Measurements from ENCODE around the gene HOXC11. TPM values are rescaled to one million over a fixed set of nuclear protein-coding genes. Genes with fewer than 3 reads are reported as not detected.

Gene HOXC11
- total RNA-seq, 1 experiment from 2014 or later, result 2.4 TPM

- Histone ChIP-seq H3K4me1 (replicated peaks; ENCODE audit: insufficient read depth) (no peaks in the 10 kb centered on the region), H3K27ac (no peak overlapping the region), H3K4me2 (no peak overlapping the region), H3F3A (ENCODE audit: insufficient read depth, low read depth) (0 out of 2 replicates have a peak, but pooled peaks cover 8% of the 10 kb centered on the region), H3K79me2 (ENCODE audit: low read depth) (no peaks in the 10 kb centered on the region), H3K9me2 (ENCODE audit: insufficient read depth) (no peaks in the 10 kb centered on the region), H3K36me3 (ENCODE audit: low read depth) (no peaks in the 10 kb centered on the region), H3K9me3 (ENCODE audit: insufficient read depth, low read depth) (no peaks in the 10 kb centered on the region), H4K20me1 (ENCODE audit: insufficient read depth) (no peaks in the 10 kb centered on the region), H3K4me3 (no peak overlapping the region), H3K27me3 (ENCODE audit: insufficient read depth, low read depth) (no peaks in the 10 kb centered on the region), H2AFZ (no peak overlapping the region)
- intact Hi-C loops (cut with micrococcal nuclease; ENCODE audit: unreplicated experiment), result no loop called here
- no peak for TF ChIP-seq EZH2 (IDR thresholded peaks at IDR 0.05; ENCODE audit: low read depth)
- TF ChIP-seq CTCF (conservative IDR thresholded peaks at IDR 0.05), result no peak
- CTCF ChIA-PET, result no interaction called here
- POLR2A ChIA-PET (ENCODE audit: unreplicated experiment), result interaction anchor here (0.6 kb wide), 1 partner anchor 435 kb away, joined by 3 read pairs; no protein-coding TSS in a partner anchor
- no peak for DNase-seq
- BruUV-seq (replicated peaks), result no TSS peak
Observed at GRCh38 chr12:53976172-53976822, 3.4 kb downstream of the HOXC11 start.

GRCh38 chr12:53976823-53977595, 4.1 kb downstream of the HOXC11 start:
- POLR2A ChIA-PET (ENCODE audit: unreplicated experiment), result interaction anchor here (0.6 kb wide), 1 partner anchor 434 kb away, joined by 3 read pairs; no protein-coding TSS in a partner anchor
- TF ChIP-seq EZH2 (IDR thresholded peaks at IDR 0.05; ENCODE audit: low read depth) (no peak), CTCF (conservative IDR thresholded peaks at IDR 0.05) (no peak)
- BruUV-seq (replicated peaks), result no TSS peak
- CTCF ChIA-PET, result no interaction called here
- Histone ChIP-seq H3K9me2 (ENCODE audit: insufficient read depth) (no peaks in the 10 kb centered on the region), H3K79me2 (ENCODE audit: low read depth) (no peaks in the 10 kb centered on the region), H2AFZ (no peak overlapping the region), H4K20me1 (ENCODE audit: insufficient read depth) (no peaks in the 10 kb centered on the region), H3K4me2 (no peak overlapping the region), H3K9me3 (ENCODE audit: insufficient read depth, low read depth) (no peaks in the 10 kb centered on the region), H3F3A (ENCODE audit: insufficient read depth, low read depth) (0 out of 2 replicates have a peak, but pooled peaks cover 10% of the 10 kb centered on the region), H3K4me3 (no peak overlapping the region), H3K4me1 (replicated peaks; ENCODE audit: insufficient read depth) (no peaks in the 10 kb centered on the region), H3K36me3 (ENCODE audit: low read depth) (no peaks in the 10 kb centered on the region), H3K27me3 (ENCODE audit: insufficient read depth, low read depth) (no peaks in the 10 kb centered on the region), H3K27ac (no peak overlapping the region)
- intact Hi-C loops (cut with micrococcal nuclease; ENCODE audit: unreplicated experiment), result no loop called here
- no peak for DNase-seq

- Histone ChIP-seq H3K4me3 (no peak overlapping the region), H3K27me3 (ENCODE audit: insufficient read depth, low read depth) (no peaks in the 10 kb centered on the region), H3K9me2 (ENCODE audit: insufficient read depth) (no peaks in the 10 kb centered on the region), H3F3A (ENCODE audit: insufficient read depth, low read depth) (0 out of 2 replicates have a peak, but pooled peaks cover 10% of the 10 kb centered on the region), H4K20me1 (ENCODE audit: insufficient read depth) (no peaks in the 10 kb centered on the region), H3K4me2 (no peak overlapping the region), H3K4me1 (replicated peaks; ENCODE audit: insufficient read depth) (no peaks in the 10 kb centered on the region), H3K79me2 (ENCODE audit: low read depth) (no peaks in the 10 kb centered on the region), H3K36me3 (ENCODE audit: low read depth) (no peaks in the 10 kb centered on the region), H3K9me3 (ENCODE audit: insufficient read depth, low read depth) (no peaks in the 10 kb centered on the region), H2AFZ (no peak overlapping the region), H3K27ac (no peak overlapping the region)
- TF ChIP-seq CTCF (conservative IDR thresholded peaks at IDR 0.05), result no peak
- TF ChIP-seq EZH2 (IDR thresholded peaks at IDR 0.05; ENCODE audit: low read depth), result no peak
- intact Hi-C loops (cut with micrococcal nuclease; ENCODE audit: unreplicated experiment), result no loop called here
- POLR2A ChIA-PET (ENCODE audit: unreplicated experiment), result no interaction called here
- CTCF ChIA-PET, result no interaction called here
- no peak for DNase-seq
- BruUV-seq (replicated peaks), result no TSS peak
Observed at GRCh38 chr12:53977596-53978445, 4.9 kb downstream of the HOXC11 start.
